Measurements from ENCODE around the gene TBC1D25.

Gene TBC1D25

GRCh38 chrX:48580662-48581061 is 41.1 kb downstream of the TBC1D25 start:
- ATAC-seq (ENCODE audit: insufficient read depth, low read depth) (no peak), DNase-seq (no peak)
- peaks cover 33% of the 10 kb centered on the region for H3K36me3 ChIP-seq (ENCODE audit: insufficient read depth, low read length)
- no peak overlapping the region for H3K9ac ChIP-seq (ENCODE audit: low read depth, low read length)
- H3K4me2 ChIP-seq (ENCODE audit: insufficient read depth, low read length) = no peak overlapping the region
- H3K27ac ChIP-seq (ENCODE audit: low read length) = no peak overlapping the region
- H3K4me1 ChIP-seq (ENCODE audit: insufficient read depth, low read length) = peaks cover 11% of the 10 kb centered on the region
- no peaks in the 10 kb centered on the region for H3K27me3 ChIP-seq (ENCODE audit: insufficient read depth, low read length, poor library complexity)
- H3K9me3 ChIP-seq (ENCODE audit: insufficient read depth, low read length, severe bottlenecking) = no peaks in the 10 kb centered on the region
- H4K20me1 ChIP-seq (ENCODE audit: insufficient read depth, low read length) = peaks cover 15% of the 10 kb centered on the region
- no peak for TF ChIP-seq EZH2 (IDR thresholded peaks at IDR 0.05; ENCODE audit: borderline replicate concordance, low read depth, low read length, severe bottlenecking)
- no peak for TF ChIP-seq CTCF (IDR thresholded peaks at IDR 0.05; ENCODE audit: borderline replicate concordance, extremely low read depth, low read length, poor library complexity, severe bottlenecking)
- H3K4me3 ChIP-seq (ENCODE audit: low read depth in 1 of 2, low read length in 2 of 2) = no peak overlapping the region
- H2AFZ ChIP-seq (ENCODE audit: low read depth, low read length) = no peak overlapping the region
- H3K79me2 ChIP-seq (ENCODE audit: insufficient read depth, low read length) = peaks cover 10% of the 10 kb centered on the region

GRCh38 chrX:48584698-48585097 is 45.2 kb downstream of the TBC1D25 start:
- H3K4me3 ChIP-seq (ENCODE audit: low read depth in 1 of 2, low read length in 2 of 2) = no peak overlapping the region
- no peak overlapping the region for H3K27ac ChIP-seq (ENCODE audit: low read length)
- no peaks in the 10 kb centered on the region for H3K79me2 ChIP-seq (ENCODE audit: insufficient read depth, low read length)
- no peak overlapping the region for H3K9ac ChIP-seq (ENCODE audit: low read depth, low read length)
- H3K27me3 ChIP-seq (ENCODE audit: insufficient read depth, low read length, poor library complexity) = no peaks in the 10 kb centered on the region
- TF ChIP-seq EZH2 (IDR thresholded peaks at IDR 0.05; ENCODE audit: borderline replicate concordance, low read depth, low read length, severe bottlenecking) (no peak), CTCF (IDR thresholded peaks at IDR 0.05; ENCODE audit: borderline replicate concordance, extremely low read depth, low read length, poor library complexity, severe bottlenecking) (no peak)
- ATAC-seq (ENCODE audit: insufficient read depth, low read depth) (no peak), DNase-seq (no peak)
- H4K20me1 ChIP-seq (ENCODE audit: insufficient read depth, low read length) = no peaks in the 10 kb centered on the region
- H3K9me3 ChIP-seq (ENCODE audit: insufficient read depth, low read length, severe bottlenecking) = no peaks in the 10 kb centered on the region
- no peaks in the 10 kb centered on the region for H3K4me1 ChIP-seq (ENCODE audit: insufficient read depth, low read length)
- no peak overlapping the region for H2AFZ ChIP-seq (ENCODE audit: low read depth, low read length)
- no peaks in the 10 kb centered on the region for H3K36me3 ChIP-seq (ENCODE audit: insufficient read depth, low read length)
- H3K4me2 ChIP-seq (ENCODE audit: insufficient read depth, low read length) = no peak overlapping the region

- no peaks in the 10 kb centered on the region for H3K36me3 ChIP-seq (ENCODE audit: insufficient read depth, low read length)
- H3K79me2 ChIP-seq (ENCODE audit: insufficient read depth, low read length) = no peaks in the 10 kb centered on the region
- H3K9me3 ChIP-seq (ENCODE audit: insufficient read depth, low read length, severe bottlenecking) = no peaks in the 10 kb centered on the region
- ATAC-seq (ENCODE audit: insufficient read depth, low read depth) = no peak
- H3K4me2 ChIP-seq (ENCODE audit: insufficient read depth, low read length) = no peak overlapping the region
- H2AFZ ChIP-seq (ENCODE audit: low read depth, low read length) = no peak overlapping the region
- H3K4me1 ChIP-seq (ENCODE audit: insufficient read depth, low read length) = no peaks in the 10 kb centered on the region
- H3K27ac ChIP-seq (ENCODE audit: low read length) = no peak overlapping the region
- no peak overlapping the region for H3K4me3 ChIP-seq (ENCODE audit: low read depth in 1 of 2, low read length in 2 of 2)
- no peak overlapping the region for H3K9ac ChIP-seq (ENCODE audit: low read depth, low read length)
- DNase-seq = no peak
- TF ChIP-seq CTCF (IDR thresholded peaks at IDR 0.05; ENCODE audit: borderline replicate concordance, extremely low read depth, low read length, poor library complexity, severe bottlenecking) (no peak), EZH2 (IDR thresholded peaks at IDR 0.05; ENCODE audit: borderline replicate concordance, low read depth, low read length, severe bottlenecking) (no peak)
- H4K20me1 ChIP-seq (ENCODE audit: insufficient read depth, low read length) = no peaks in the 10 kb centered on the region
- no peaks in the 10 kb centered on the region for H3K27me3 ChIP-seq (ENCODE audit: insufficient read depth, low read length, poor library complexity)
Observed at GRCh38 chrX:48589482-48590162, 50.1 kb downstream of the TBC1D25 start.
